ENCODE data around the gene SH3PXD2A. TPM values are rescaled to one million over a fixed set of nuclear protein-coding genes. Genes with fewer than 3 reads are reported as not detected.
A peak's percentile ranks its signal among the peaks of the same experiment; 100 is the strongest.

SH3PXD2A gene
- total RNA-seq, 1 experiment from 2014 or later = 13.2 TPM

- no TSS peak for BruUV-seq (replicated peaks)
- ChIA-PET CTCF (interaction anchor here (1.0 to 2.1 kb wide), 3 partner anchors 10 to 13 kb away, joined by 3 to 9 read pairs (median 4); no protein-coding TSS in a partner anchor), POLR2A (interaction anchor here (0.7 kb wide), 1 partner anchor 10 kb away, joined by 4 read pairs; no protein-coding TSS in a partner anchor)
- no peaks in the 10 kb centered on the region for H3K9me3 Mint-ChIP-seq (ENCODE audit: unreplicated experiment)
- no peaks in the 10 kb centered on the region for H3K27me3 Mint-ChIP-seq (ENCODE audit: insufficient read depth, unreplicated experiment)
- peaks cover 7% of the 10 kb centered on the region for H3K36me3 Mint-ChIP-seq (ENCODE audit: insufficient read depth, unreplicated experiment)
- intact Hi-C loops (cut with micrococcal nuclease) = no loop called here
- TF ChIP-seq CTCF (IDR thresholded peaks at IDR 0.05; ENCODE audit: unreplicated experiment) = no peak
- H3K4me3 Mint-ChIP-seq (ENCODE audit: unreplicated experiment) = no peak overlapping the region
- peaks cover 6% of the 10 kb centered on the region for H3K4me1 Mint-ChIP-seq (ENCODE audit: insufficient read depth, unreplicated experiment)
- no peak for DNase-seq (ENCODE audit: unreplicated experiment)
- no peak overlapping the region for H3K27ac Mint-ChIP-seq (ENCODE audit: low read depth, unreplicated experiment)
These were observed 155.6 kb downstream of the SH3PXD2A start for GRCh38 chr10:103699611-103700435.

- Mint-ChIP-seq H3K4me1 (ENCODE audit: insufficient read depth, unreplicated experiment) (peaks cover 6% of the 10 kb centered on the region), H3K27me3 (ENCODE audit: insufficient read depth, unreplicated experiment) (no peaks in the 10 kb centered on the region), H3K9me3 (ENCODE audit: unreplicated experiment) (no peaks in the 10 kb centered on the region), H3K27ac (ENCODE audit: low read depth, unreplicated experiment) (no peak overlapping the region), H3K36me3 (ENCODE audit: insufficient read depth, unreplicated experiment) (peaks cover 7% of the 10 kb centered on the region), H3K4me3 (ENCODE audit: unreplicated experiment) (no peak overlapping the region)
- BruUV-seq (replicated peaks) = no TSS peak
- intact Hi-C loops (cut with micrococcal nuclease) = no loop called here
- CTCF ChIA-PET = interaction anchor here (2.1 to 4.7 kb wide), 2 partner anchors 12 to 14 kb away, joined by 9 to 30 read pairs; no protein-coding TSS in a partner anchor
- DNase-seq (ENCODE audit: unreplicated experiment) = no peak
- POLR2A ChIA-PET = interaction anchor here (1.2 kb wide), 1 partner anchor 156 kb away, joined by 6 read pairs; no protein-coding TSS in a partner anchor
- TF ChIP-seq CTCF (IDR thresholded peaks at IDR 0.05; ENCODE audit: unreplicated experiment) = no peak
These were observed 157.1 kb downstream of the SH3PXD2A start for GRCh38 chr10:103698266-103698665.

- POLR2A ChIA-PET = interaction anchor here (1.2 kb wide), 1 partner anchor 156 kb away, joined by 6 read pairs; no protein-coding TSS in a partner anchor
- peaks cover 6% of the 10 kb centered on the region for H3K4me1 Mint-ChIP-seq (ENCODE audit: insufficient read depth, unreplicated experiment)
- DNase-seq (ENCODE audit: unreplicated experiment) = no peak
- no TSS peak for BruUV-seq (replicated peaks)
- no peak for TF ChIP-seq CTCF (IDR thresholded peaks at IDR 0.05; ENCODE audit: unreplicated experiment)
- H3K27me3 Mint-ChIP-seq (ENCODE audit: insufficient read depth, unreplicated experiment) = no peaks in the 10 kb centered on the region
- H3K9me3 Mint-ChIP-seq (ENCODE audit: unreplicated experiment) = no peaks in the 10 kb centered on the region
- CTCF ChIA-PET = interaction anchor here (1.1 to 4.7 kb wide), 2 partner anchors 11 to 15 kb away, joined by 4 to 30 read pairs; no protein-coding TSS in a partner anchor
- intact Hi-C loops (cut with micrococcal nuclease) = no loop called here
- H3K36me3 Mint-ChIP-seq (ENCODE audit: insufficient read depth, unreplicated experiment) = peaks cover 7% of the 10 kb centered on the region
- H3K4me3 Mint-ChIP-seq (ENCODE audit: unreplicated experiment) = no peak overlapping the region
- H3K27ac Mint-ChIP-seq (ENCODE audit: low read depth, unreplicated experiment) = peak overlapping the region; percentile 25
These were observed 157.6 kb downstream of the SH3PXD2A start for GRCh38 chr10:103697787-103698186.

GRCh38 chr10:103696411-103697145 is 158.8 kb downstream of the SH3PXD2A start:
- BruUV-seq (replicated peaks) = TSS peak; percentile 73
- peaks cover 12% of the 10 kb centered on the region for H3K4me1 Mint-ChIP-seq (ENCODE audit: insufficient read depth, unreplicated experiment)
- POLR2A ChIA-PET = no interaction called here
- H3K27me3 Mint-ChIP-seq (ENCODE audit: insufficient read depth, unreplicated experiment) = no peaks in the 10 kb centered on the region
- H3K27ac Mint-ChIP-seq (ENCODE audit: low read depth, unreplicated experiment) = no peak overlapping the region
- DNase-seq (ENCODE audit: unreplicated experiment) = peak; percentile 85
- CTCF ChIA-PET = interaction anchor here (0.5 to 4.7 kb wide), 7 partner anchors 8 to 96 kb away, joined by 3 to 30 read pairs (median 4); no protein-coding TSS in a partner anchor
- H3K9me3 Mint-ChIP-seq (ENCODE audit: unreplicated experiment) = no peaks in the 10 kb centered on the region
- no peak overlapping the region for H3K4me3 Mint-ChIP-seq (ENCODE audit: unreplicated experiment)
- peak; percentile 35 for TF ChIP-seq CTCF (IDR thresholded peaks at IDR 0.05; ENCODE audit: unreplicated experiment)
- intact Hi-C loops (cut with micrococcal nuclease) = no loop called here
- peaks cover 7% of the 10 kb centered on the region for H3K36me3 Mint-ChIP-seq (ENCODE audit: insufficient read depth, unreplicated experiment)

Measured in MCF 10A (cell line).